GM12892 (cell line): ENCODE measurements around the gene NOA1.

Source experiments
- POLR2A ChIP-seq: IDR thresholded peaks from 2 replicates; pipeline ENCODE4 v1.6.1; 2011; ENCODE audit warnings: low read depth, low read length, control low read depth
- POLR2AphosphoS5 ChIP-seq: IDR thresholded peaks from 2 replicates; pipeline ENCODE4 v1.6.1; 2011; ENCODE audit warnings: low read depth, low read length, control low read depth
- TAF1 ChIP-seq: IDR thresholded peaks from 2 replicates; pipeline ENCODE4 v1.6.1; 2011; ENCODE audit warnings: low read depth, mild to moderate bottlenecking, control low read depth, low read length, borderline replicate concordance

GRCh38 chr4:56976283-56976836 is 1.0 kb downstream of the NOA1 start:
- no peak for TF ChIP-seq POLR2A
- TF ChIP-seq POLR2AphosphoS5: no peak
- TF ChIP-seq TAF1: no peak
